CD4-positive, alpha-beta T cell (primary cell): ENCODE measurements around the gene PSMB3. TPM values are rescaled to one million over a fixed set of nuclear protein-coding genes. Genes with fewer than 3 reads are reported as not detected.
A peak's percentile ranks its signal among the peaks of the same experiment; 100 is the strongest.

Source experiments
- ATAC-seq: fragments of 200-7000 bp; cut with Tn5 transposase; one replicate; pipeline ENCODE4 v1.10.0; 2022; ENCODE audit warnings: mild to moderate bottlenecking; ENCODE audit not compliant: poor library complexity
- CTCF ChIA-PET: fragments of 350-600 bp; sonication (Branson Sonifier 250); formaldehyde crosslinking; loops from one replicate; lab custom pipeline; 2021; ENCODE audit warnings: antibody characterized with exemption, inconsistent platforms; lab: Charles Lee
- POLR2A ChIA-PET: fragments of 350-600 bp; sonication (Branson Sonifier 250); formaldehyde crosslinking; loops from one replicate; lab custom pipeline; 2021; ENCODE audit warnings: antibody characterized with exemption, inconsistent platforms; lab: Charles Lee
- DNase-seq, 14 experiments: peaks; one replicate each; pipeline ENCODE4 v3.0.0-alpha.2; 2013 to 2020; ENCODE audit warnings: mixed read lengths in 2 of 14
- H3K27ac ChIP-seq, 2 donors: one replicate each; pipeline versions ENCODE4 v1.5.1 to v1.7.0; 2013; ENCODE audit warnings: low read length in 2 of 2, low read depth in 1 of 2, mild to moderate bottlenecking in 1 of 2
- H3K27me3 ChIP-seq, 2 experiments: 1 replicate in 1 of 2; 2 replicates in 1 of 2; pipeline versions ENCODE4 v1.6.1 to v1.7.0; 2013; ENCODE audit warnings: low read length in 2 of 2, control low read depth in 1 of 2, mild to moderate bottlenecking in 1 of 2, moderate library complexity in 1 of 2; ENCODE audit not compliant: insufficient read depth in 2 of 2, control insufficient read depth in 1 of 2
- H3K36me3 ChIP-seq: one replicate; pipeline ENCODE4 v1.6.1; 2013; ENCODE audit warnings: low read length, control low read depth; ENCODE audit not compliant: insufficient read depth
- H3K4me1 ChIP-seq: one replicate; pipeline ENCODE4 v1.6.1; 2013; ENCODE audit warnings: low read length, control low read depth; ENCODE audit not compliant: insufficient read depth
- H3K4me3 ChIP-seq: one replicate; pipeline ENCODE4 v1.5.1; 2013; ENCODE audit warnings: mild to moderate bottlenecking, low read length, moderate library complexity
- H3K9me3 ChIP-seq, 2 experiments: 1 replicate in 1 of 2; 2 replicates in 1 of 2; pipeline versions ENCODE4 v1.6.1 to v1.7.0; 2013; ENCODE audit warnings: low read length in 2 of 2, mild to moderate bottlenecking in 2 of 2, control low read depth in 1 of 2, moderate library complexity in 1 of 2; ENCODE audit not compliant: control insufficient read depth in 1 of 2, insufficient read depth in 1 of 2
- H3K27ac Mint-ChIP-seq: one replicate; pipeline ENCODE4 v1.8.0; 2020; ENCODE audit warnings: mixed read lengths
- H3K27me3 Mint-ChIP-seq: one replicate; pipeline ENCODE4 v1.8.0; 2021; ENCODE audit warnings: mixed read lengths
- H3K36me3 Mint-ChIP-seq: one replicate; pipeline ENCODE4 v1.8.0; 2021; ENCODE audit warnings: low read depth, mixed read lengths
- H3K4me1 Mint-ChIP-seq: one replicate; pipeline ENCODE4 v1.8.0; 2021; ENCODE audit warnings: low read depth, mixed read lengths
- H3K4me3 Mint-ChIP-seq: one replicate; pipeline ENCODE4 v1.8.0; 2020; ENCODE audit warnings: mild to moderate bottlenecking, mixed read lengths
- H3K9me3 Mint-ChIP-seq: one replicate; pipeline ENCODE4 v1.8.0; 2020; ENCODE audit warnings: mixed read lengths
- CTCF ChIP-seq: fragments of 200-600 bp; IDR thresholded peaks from one replicate; pipeline ENCODE4 v1.8.0; 2022; ENCODE audit warnings: antibody characterized with exemption, mild to moderate bottlenecking
- intact Hi-C, 2 experiments: fragments of 100-400 bp; cut with DNase I in 1 of 2; cut with micrococcal nuclease in 1 of 2; formaldehyde crosslinking; loops; one replicate each; pipeline versions ENCODE4 v1.15.1 to v1.9.0; 2023 to 2025; cut with DNase I, micrococcal nuclease
- microRNA-seq: library from miRNA; unstranded; fragments of <30 nt; microRNA quantifications from one replicate; pipeline ENCODE4 v1.2.0, GENCODE V29; 2021; ENCODE audit warnings: borderline microRNAs expressed, borderline replicate concordance
- total RNA-seq, 174 experiments: library from RNA in 2 of 174; stranded (reverse) in 2 of 174; gene quantifications; one replicate each; pipeline ENCODE4 v1.2.3 and lab custom pipeline; 2021 to 2026

The PSMB3 gene
- total RNA-seq, 2 experiments from 2014 or later = 46.6 to 55.0 TPM

- Mint-ChIP-seq H3K36me3 (peaks cover 63% of the 10 kb centered on the region), H3K27ac (peak overlapping the region; percentile 85), H3K4me3 (peak overlapping the region; percentile 85), H3K4me1 (peaks cover 42% of the 10 kb centered on the region), H3K27me3 (no peaks in the 10 kb centered on the region), H3K9me3 (no peaks in the 10 kb centered on the region)
- Histone ChIP-seq H3K4me3 (peak overlapping the region; percentile 65), H3K27me3 (no peaks in the 10 kb centered on the region), H3K27ac (peak overlapping the region; percentile 48 to 77), H3K9me3 (no peaks in the 10 kb centered on the region), H3K4me1 (peaks cover 26% of the 10 kb centered on the region), H3K36me3 (peaks cover 37% of the 10 kb centered on the region)
- ATAC-seq (no peak), DNase-seq (no peak)
- intact Hi-C loops = loop anchor here in 1 of 2 experiments (2.0 to 10.0 kb wide), 2 partner anchors 69 to 605 kb away; partner anchors contain the start of genes CISD3 and FBXL20
- CTCF ChIA-PET = no interaction called here
- POLR2A ChIA-PET = interaction anchor here (2.0 to 2.9 kb wide), 2 partner anchors 25 to 53 kb away, joined by 9 to 14 read pairs; partner anchors contain the start of genes CWC25 and RPL23
- TF ChIP-seq CTCF = no peak
These were observed 47.8 kb downstream of the PSMB3 start for GRCh38 chr17:38800237-38800760.

- no peak overlapping the region for H3K27ac ChIP-seq
- H3K4me1 ChIP-seq = no peaks in the 10 kb centered on the region
- H3K9me3 ChIP-seq = no peaks in the 10 kb centered on the region
- H3K27me3 ChIP-seq = no peaks in the 10 kb centered on the region
- peaks cover 75% of the 10 kb centered on the region for H3K36me3 ChIP-seq
- POLR2A ChIA-PET = no interaction called here
- no peaks in the 10 kb centered on the region for H3K9me3 Mint-ChIP-seq
- H3K4me1 Mint-ChIP-seq = no peaks in the 10 kb centered on the region
- H3K4me3 ChIP-seq = no peak overlapping the region
- CTCF ChIA-PET = no interaction called here
- TF ChIP-seq CTCF = no peak
- H3K27ac Mint-ChIP-seq = no peak overlapping the region
- H3K27me3 Mint-ChIP-seq = no peaks in the 10 kb centered on the region
- peaks cover 65% of the 10 kb centered on the region for H3K36me3 Mint-ChIP-seq
- intact Hi-C loops = loop anchor here in 1 of 2 experiments (10.0 kb wide), 1 partner anchor 595 kb away; the partner anchor contains the start of gene FBXL20
- H3K4me3 Mint-ChIP-seq = no peak overlapping the region
- DNase-seq (no peak), ATAC-seq (no peak)
These were observed 57.3 kb downstream of the PSMB3 start for GRCh38 chr17:38809828-38810227.

Small RNAs within 50 kb of the gene (microRNA-seq; reads per million reads assigned to microRNA genes)
- gene MIR4726 = 0.61 reads per million

Other genes with a start within 250 kb of the PSMB3 start
- under 1 TPM in 1 of 2 experiments, not detected in 1; 0.06 TPM for gene SRCIN1, start 146.8 kb upstream of the PSMB3 start, total RNA-seq
- under 1 TPM; 0.16 to 0.34 TPM for gene EPOP, start 77.8 kb upstream of the PSMB3 start, total RNA-seq
- 100 to 1,000 TPM; 321 to 324 TPM for gene MLLT6, start 47.5 kb upstream of the PSMB3 start, total RNA-seq
- 1 to 10 TPM; 4.7 to 5.7 TPM for gene CISD3, start 22.4 kb upstream of the PSMB3 start, total RNA-seq
- not detected for gene PCGF2, start 4.4 kb upstream of the PSMB3 start, total RNA-seq
- 10 to 100 TPM; 17.0 to 17.2 TPM for gene PIP4K2B, start 46.8 kb downstream of the PSMB3 start, total RNA-seq
- 10 to 100 TPM; 63.0 to 63.3 TPM for gene CWC25, start 72.6 kb downstream of the PSMB3 start, total RNA-seq
- gene RPL23, start 101.0 kb downstream of the PSMB3 start, total RNA-seq = 1,000 to 10,000 TPM; 2,293 to 2,296 TPM
- 10 to 100 TPM; 50.1 to 50.5 TPM for gene LASP1, start 117.3 kb downstream of the PSMB3 start, total RNA-seq
- gene FBXO47, start 214.7 kb downstream of the PSMB3 start, total RNA-seq = not detected